Transverse colon (tissue), 4 donors: ENCODE data around the gene ADGRG3.

Source experiments
- EP300 ChIP-seq: sonication (generic); formaldehyde crosslinking; IDR thresholded peaks from one replicate; pipeline ENCODE4 v1.6.1; 2017; ENCODE audit warnings: antibody characterized with exemption, low read depth
- POLR2A ChIP-seq: fragments of 450-650 bp; IDR thresholded peaks from one replicate; pipeline ENCODE4 v1.6.1; 2016; ENCODE audit warnings: antibody characterized with exemption, mild to moderate bottlenecking, moderate library complexity
- POLR2AphosphoS5 ChIP-seq, 3 donors: sonication (generic); formaldehyde crosslinking; IDR thresholded peaks; one replicate each; pipeline ENCODE4 v1.6.1; 2016; ENCODE audit warnings: antibody characterized with exemption in 3 of 3
- TF ChIP-seq, protein P1 (sequence below), 5 experiments: fragments of 200-600 bp in 3 of 5; fragments of 450-650 bp in 2 of 5; sonication (generic) in 3 of 5; IDR thresholded peaks; 1 replicate in 2 of 5; 2 replicates in 3 of 5; pipeline ENCODE4 v1.5.1; 2016 to 2017; ENCODE audit warnings: antibody characterized with exemption in 5 of 5, inconsistent platforms in 3 of 5, mild to moderate bottlenecking in 2 of 5, moderate library complexity in 1 of 5

- TF ChIP-seq POLR2A (no peak), EP300 (no peak), POLR2AphosphoS5 (IDR thresholded peaks at IDR 0.05) (no peak)
- TF ChIP-seq, protein P1, sequence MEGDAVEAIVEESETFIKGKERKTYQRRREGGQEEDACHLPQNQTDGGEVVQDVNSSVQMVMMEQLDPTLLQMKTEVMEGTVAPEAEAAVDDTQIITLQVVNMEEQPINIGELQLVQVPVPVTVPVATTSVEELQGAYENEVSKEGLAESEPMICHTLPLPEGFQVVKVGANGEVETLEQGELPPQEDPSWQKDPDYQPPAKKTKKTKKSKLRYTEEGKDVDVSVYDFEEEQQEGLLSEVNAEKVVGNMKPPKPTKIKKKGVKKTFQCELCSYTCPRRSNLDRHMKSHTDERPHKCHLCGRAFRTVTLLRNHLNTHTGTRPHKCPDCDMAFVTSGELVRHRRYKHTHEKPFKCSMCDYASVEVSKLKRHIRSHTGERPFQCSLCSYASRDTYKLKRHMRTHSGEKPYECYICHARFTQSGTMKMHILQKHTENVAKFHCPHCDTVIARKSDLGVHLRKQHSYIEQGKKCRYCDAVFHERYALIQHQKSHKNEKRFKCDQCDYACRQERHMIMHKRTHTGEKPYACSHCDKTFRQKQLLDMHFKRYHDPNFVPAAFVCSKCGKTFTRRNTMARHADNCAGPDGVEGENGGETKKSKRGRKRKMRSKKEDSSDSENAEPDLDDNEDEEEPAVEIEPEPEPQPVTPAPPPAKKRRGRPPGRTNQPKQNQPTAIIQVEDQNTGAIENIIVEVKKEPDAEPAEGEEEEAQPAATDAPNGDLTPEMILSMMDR (IDR thresholded peaks at IDR 0.05) = no peak
Measured at GRCh38 chr16:57685633-57686032, 17.5 kb downstream of the ADGRG3 start.
